Measurements from ENCODE around the gene ARHGEF9.

- TF ChIP-seq CTCF (IDR thresholded peaks at IDR 0.05) (no peak), POLR2A (IDR thresholded peaks at IDR 0.05) (peak; percentile 27 to 84)
These were observed 30.0 kb downstream of the ARHGEF9 start for GRCh38 chrX:63754860-63755579.
